Measurements from ENCODE around the gene FAM135A. TPM values are rescaled to one million over a fixed set of nuclear protein-coding genes. Genes with fewer than 3 reads are reported as not detected.

FAM135A gene
- total and polyA plus RNA-seq, 2 of the 13 experiments (the other 11 are each of a cell fraction or from before 2014, with no cell fraction given) = 26.9 to 31.5 TPM

DNA sequence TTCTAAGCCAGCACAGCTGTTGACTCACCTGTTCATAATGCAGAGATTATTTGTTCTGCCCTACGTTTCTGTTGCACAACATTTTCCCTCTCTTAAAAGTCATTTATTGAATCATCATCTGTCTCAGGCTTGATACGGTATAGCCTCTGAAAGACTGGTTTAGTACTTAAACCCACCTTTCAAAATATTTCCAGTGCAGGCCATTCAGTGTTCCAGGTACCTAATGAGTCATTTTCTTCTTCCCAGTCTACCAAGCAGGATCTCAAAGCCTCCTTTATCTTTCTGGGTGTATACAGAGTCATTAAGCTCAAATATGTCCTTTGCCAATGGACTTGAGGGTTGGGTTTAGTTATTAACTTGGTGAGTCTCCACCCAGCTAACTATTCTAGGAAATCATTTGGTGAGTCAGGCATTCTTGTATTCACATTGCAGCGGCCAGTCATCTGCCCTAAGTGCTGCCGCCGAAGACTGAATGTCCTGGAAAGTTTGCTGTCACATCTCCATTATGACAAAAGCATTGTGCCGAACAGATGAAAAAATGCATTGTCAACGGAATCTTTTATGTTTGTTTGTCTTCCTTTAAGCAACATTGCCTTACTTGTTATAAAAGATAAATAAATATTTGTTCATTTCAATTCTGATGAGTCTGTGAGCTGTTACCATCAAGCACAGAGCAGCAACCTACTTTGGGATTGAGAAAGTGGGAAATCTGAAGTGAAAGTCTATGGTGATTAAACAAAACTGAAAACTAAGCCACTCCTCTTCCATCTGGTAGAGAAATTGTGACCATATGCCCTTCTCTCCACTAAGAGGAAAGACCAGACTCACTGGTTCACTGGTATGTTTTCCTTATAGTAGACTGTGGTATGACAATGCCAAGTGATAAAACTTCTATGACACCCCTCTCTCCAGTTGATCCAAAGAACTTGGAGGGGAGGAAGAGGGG is 14.3 kb upstream of the FAM135A start (continued):
- TF ChIP-seq, protein P1, sequence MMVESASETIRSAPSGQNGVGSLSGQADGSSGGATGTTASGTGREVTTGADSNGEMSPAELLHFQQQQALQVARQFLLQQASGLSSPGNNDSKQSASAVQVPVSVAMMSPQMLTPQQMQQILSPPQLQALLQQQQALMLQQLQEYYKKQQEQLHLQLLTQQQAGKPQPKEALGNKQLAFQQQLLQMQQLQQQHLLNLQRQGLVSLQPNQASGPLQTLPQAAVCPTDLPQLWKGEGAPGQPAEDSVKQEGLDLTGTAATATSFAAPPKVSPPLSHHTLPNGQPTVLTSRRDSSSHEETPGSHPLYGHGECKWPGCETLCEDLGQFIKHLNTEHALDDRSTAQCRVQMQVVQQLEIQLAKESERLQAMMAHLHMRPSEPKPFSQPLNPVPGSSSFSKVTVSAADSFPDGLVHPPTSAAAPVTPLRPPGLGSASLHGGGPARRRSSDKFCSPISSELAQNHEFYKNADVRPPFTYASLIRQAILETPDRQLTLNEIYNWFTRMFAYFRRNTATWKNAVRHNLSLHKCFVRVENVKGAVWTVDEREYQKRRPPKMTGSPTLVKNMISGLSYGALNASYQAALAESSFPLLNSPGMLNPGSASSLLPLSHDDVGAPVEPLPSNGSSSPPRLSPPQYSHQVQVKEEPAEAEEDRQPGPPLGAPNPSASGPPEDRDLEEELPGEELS (CRISPR knock-in tag; IDR thresholded peaks at IDR 0.05) = peak; percentile 64
- TF ChIP-seq ARNT (IDR thresholded peaks at IDR 0.05) (no peak), HMGA1 (CRISPR knock-in tag; conservative IDR thresholded peaks at IDR 0.05) (no peak), PAF1 (CRISPR knock-in tag; IDR thresholded peaks at IDR 0.05) (no peak), YEATS2 (CRISPR knock-in tag; IDR thresholded peaks at IDR 0.05; ENCODE audit: borderline replicate concordance) (no peak; the same call in 1 of the 2 replicates), IRF2 (CRISPR knock-in tag; IDR thresholded peaks at IDR 0.05) (no peak), ZNF274 (CRISPR knock-in tag; IDR thresholded peaks at IDR 0.05) (no peak), TBL1XR1 (IDR thresholded peaks at IDR 0.05; ENCODE audit: borderline replicate concordance, low read length, partially characterized antibody) (peak; percentile 52), PHF8 (CRISPR knock-in tag; IDR thresholded peaks at IDR 0.05) (no peak), SYNCRIP (IDR thresholded peaks at IDR 0.05; ENCODE audit: insufficient read depth, low read depth, low read length) (no peak)
- TF ChIP-seq, protein P2, sequence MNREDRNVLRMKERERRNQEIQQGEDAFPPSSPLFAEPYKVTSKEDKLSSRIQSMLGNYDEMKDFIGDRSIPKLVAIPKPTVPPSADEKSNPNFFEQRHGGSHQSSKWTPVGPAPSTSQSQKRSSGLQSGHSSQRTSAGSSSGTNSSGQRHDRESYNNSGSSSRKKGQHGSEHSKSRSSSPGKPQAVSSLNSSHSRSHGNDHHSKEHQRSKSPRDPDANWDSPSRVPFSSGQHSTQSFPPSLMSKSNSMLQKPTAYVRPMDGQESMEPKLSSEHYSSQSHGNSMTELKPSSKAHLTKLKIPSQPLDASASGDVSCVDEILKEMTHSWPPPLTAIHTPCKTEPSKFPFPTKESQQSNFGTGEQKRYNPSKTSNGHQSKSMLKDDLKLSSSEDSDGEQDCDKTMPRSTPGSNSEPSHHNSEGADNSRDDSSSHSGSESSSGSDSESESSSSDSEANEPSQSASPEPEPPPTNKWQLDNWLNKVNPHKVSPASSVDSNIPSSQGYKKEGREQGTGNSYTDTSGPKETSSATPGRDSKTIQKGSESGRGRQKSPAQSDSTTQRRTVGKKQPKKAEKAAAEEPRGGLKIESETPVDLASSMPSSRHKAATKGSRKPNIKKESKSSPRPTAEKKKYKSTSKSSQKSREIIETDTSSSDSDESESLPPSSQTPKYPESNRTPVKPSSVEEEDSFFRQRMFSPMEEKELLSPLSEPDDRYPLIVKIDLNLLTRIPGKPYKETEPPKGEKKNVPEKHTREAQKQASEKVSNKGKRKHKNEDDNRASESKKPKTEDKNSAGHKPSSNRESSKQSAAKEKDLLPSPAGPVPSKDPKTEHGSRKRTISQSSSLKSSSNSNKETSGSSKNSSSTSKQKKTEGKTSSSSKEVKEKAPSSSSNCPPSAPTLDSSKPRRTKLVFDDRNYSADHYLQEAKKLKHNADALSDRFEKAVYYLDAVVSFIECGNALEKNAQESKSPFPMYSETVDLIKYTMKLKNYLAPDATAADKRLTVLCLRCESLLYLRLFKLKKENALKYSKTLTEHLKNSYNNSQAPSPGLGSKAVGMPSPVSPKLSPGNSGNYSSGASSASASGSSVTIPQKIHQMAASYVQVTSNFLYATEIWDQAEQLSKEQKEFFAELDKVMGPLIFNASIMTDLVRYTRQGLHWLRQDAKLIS (CRISPR knock-in tag; IDR thresholded peaks at IDR 0.05) = no peak
- TF ChIP-seq, protein P3, sequence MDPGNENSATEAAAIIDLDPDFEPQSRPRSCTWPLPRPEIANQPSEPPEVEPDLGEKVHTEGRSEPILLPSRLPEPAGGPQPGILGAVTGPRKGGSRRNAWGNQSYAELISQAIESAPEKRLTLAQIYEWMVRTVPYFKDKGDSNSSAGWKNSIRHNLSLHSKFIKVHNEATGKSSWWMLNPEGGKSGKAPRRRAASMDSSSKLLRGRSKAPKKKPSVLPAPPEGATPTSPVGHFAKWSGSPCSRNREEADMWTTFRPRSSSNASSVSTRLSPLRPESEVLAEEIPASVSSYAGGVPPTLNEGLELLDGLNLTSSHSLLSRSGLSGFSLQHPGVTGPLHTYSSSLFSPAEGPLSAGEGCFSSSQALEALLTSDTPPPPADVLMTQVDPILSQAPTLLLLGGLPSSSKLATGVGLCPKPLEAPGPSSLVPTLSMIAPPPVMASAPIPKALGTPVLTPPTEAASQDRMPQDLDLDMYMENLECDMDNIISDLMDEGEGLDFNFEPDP (CRISPR knock-in tag; conservative IDR thresholded peaks at IDR 0.05) = no peak
- TF ChIP-seq, protein P4, sequence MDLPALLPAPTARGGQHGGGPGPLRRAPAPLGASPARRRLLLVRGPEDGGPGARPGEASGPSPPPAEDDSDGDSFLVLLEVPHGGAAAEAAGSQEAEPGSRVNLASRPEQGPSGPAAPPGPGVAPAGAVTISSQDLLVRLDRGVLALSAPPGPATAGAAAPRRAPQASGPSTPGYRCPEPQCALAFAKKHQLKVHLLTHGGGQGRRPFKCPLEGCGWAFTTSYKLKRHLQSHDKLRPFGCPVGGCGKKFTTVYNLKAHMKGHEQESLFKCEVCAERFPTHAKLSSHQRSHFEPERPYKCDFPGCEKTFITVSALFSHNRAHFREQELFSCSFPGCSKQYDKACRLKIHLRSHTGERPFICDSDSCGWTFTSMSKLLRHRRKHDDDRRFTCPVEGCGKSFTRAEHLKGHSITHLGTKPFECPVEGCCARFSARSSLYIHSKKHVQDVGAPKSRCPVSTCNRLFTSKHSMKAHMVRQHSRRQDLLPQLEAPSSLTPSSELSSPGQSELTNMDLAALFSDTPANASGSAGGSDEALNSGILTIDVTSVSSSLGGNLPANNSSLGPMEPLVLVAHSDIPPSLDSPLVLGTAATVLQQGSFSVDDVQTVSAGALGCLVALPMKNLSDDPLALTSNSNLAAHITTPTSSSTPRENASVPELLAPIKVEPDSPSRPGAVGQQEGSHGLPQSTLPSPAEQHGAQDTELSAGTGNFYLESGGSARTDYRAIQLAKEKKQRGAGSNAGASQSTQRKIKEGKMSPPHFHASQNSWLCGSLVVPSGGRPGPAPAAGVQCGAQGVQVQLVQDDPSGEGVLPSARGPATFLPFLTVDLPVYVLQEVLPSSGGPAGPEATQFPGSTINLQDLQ (CRISPR knock-in tag; IDR thresholded peaks at IDR 0.05) = no peak
- TF ChIP-seq, protein P5, sequence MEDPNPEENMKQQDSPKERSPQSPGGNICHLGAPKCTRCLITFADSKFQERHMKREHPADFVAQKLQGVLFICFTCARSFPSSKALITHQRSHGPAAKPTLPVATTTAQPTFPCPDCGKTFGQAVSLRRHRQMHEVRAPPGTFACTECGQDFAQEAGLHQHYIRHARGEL (CRISPR knock-in tag; IDR thresholded peaks at IDR 0.05) = no peak
